Bronchus fibroblast of lung (primary cell): Measurements from ENCODE around the gene ATL2. TPM values are rescaled to one million over a fixed set of nuclear protein-coding genes. Genes with fewer than 3 reads are reported as not detected.

Experiments used
- total RNA-seq: library from RNA; depleted of rRNA; stranded (reverse); fragments of >200 nt; gene quantifications from 2 replicates; pipeline ENCODE4 v1.2.3, GENCODE V29; 2015

Gene ATL2
- 29.7 and 39.0 TPM in 2 replicates for total RNA-seq

GRCh38 chr2:38377050-38377828, at the start of gene ATL2:
Gene ATL2 (minus strand): TSS chr2:38377273. CDS start chr2:38377260, 13 bp downstream.

Other genes starting within 250 kb of the ATL2 start
- 29.1 and 31.8 TPM in 2 replicates for gene HNRNPLL, start 225.7 kb upstream of the ATL2 start, total RNA-seq